Erythroblast (primary cell): ENCODE measurements around the gene RUFY3.

Source experiments
- GATA1 ChIP-seq: IDR thresholded peaks from 2 replicates; pipeline ENCODE4 v1.6.1; 2011; ENCODE audit warnings: low read depth, mild to moderate bottlenecking, control low read depth, low read length, moderate library complexity
- POLR2A ChIP-seq: IDR thresholded peaks from 2 replicates; pipeline ENCODE4 v1.6.1; 2011; ENCODE audit warnings: mild to moderate bottlenecking, low read length

DNA sequence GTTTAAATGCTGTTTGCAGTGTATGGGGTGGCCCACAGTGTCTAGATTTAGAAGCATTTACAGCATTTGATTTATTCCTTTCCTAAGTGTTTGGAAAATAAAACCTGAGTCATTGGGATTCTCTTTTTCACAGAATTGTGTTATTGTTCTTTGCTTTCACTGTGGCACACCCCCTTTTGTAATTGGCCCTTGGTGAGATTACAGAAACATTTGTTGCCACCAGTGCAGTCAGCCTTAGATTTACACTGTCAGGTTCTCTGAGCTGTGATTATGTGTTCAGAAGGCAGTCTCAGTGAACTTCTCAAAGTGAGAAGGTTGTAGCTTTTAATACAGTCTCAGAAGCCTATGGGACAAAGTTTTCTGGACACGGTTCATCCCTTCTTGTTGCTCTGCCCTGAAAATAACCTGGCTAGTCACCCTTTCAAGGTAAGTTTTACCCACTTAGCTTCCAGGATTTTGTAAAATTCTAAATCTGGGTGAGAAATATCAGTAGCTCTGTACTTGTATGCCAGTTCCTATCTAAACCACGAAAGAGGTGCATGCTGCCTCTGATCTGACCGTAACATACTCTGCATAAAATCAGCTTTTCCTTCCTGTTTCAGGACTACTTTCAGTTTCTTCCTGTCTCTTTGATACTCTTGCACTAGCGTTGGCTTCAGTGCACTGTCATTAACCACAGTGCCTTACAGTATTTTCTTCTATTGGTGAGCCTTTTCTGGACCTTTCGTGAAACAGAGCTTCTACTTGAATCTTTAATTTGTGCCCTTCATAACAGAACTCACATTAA lies 12.6 kb downstream of the RUFY3 start:
- TF ChIP-seq POLR2A (no peak), GATA1 (no peak)
